HG02763 (cell line): ENCODE data around the gene ABCA7.
"Not testable (repeated sequence)": the region's sequence is repeated elsewhere in the genome, so short reads cannot be mapped to it uniquely, and the experiment has no call there.

Experiments
- ATAC-seq: cut with Tn5 transposase; IDR thresholded peaks from one replicate; pipeline ENCODE4 v1.9.1; 2021; ENCODE audit warnings: mild to moderate bottlenecking, moderate library complexity; ENCODE audit not compliant: unreplicated experiment

Gene ABCA7

DNA sequence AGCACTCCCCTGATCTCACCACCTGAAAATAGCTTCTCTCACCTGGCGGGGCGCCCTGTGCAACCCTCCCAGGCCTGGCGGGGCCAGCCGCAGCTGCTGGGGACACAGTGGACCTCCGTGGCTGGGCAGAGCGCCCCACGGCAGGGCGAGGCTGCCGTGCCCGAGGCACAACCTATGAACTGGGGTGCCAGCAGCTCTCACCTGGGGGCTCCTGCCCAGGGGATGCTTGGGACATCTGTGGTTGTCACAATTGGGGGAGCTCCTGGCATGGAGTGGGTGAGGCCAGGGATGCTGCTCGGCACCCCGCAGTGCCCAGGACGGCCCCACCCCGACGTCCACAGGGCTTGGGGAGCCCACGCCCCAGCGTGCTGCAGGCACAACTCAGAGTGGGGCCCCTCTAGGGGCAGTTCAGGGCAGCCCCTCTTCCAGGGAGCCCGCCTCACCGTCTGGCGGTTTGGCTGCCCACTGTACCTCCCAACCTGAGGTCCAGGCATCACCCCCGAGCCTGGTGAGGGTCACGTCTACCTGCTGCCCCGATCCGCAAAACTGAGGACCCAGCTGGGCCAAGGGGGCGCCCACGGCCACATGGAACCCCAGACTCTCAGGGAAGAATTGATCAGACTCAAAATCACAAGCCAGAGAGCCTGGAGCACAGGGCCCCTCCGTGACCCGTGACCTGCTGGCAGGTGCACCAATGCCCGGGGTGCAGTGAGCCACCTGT, 24.7 kb upstream of the ABCA7 start:
- ATAC-seq = no peak

DNA sequence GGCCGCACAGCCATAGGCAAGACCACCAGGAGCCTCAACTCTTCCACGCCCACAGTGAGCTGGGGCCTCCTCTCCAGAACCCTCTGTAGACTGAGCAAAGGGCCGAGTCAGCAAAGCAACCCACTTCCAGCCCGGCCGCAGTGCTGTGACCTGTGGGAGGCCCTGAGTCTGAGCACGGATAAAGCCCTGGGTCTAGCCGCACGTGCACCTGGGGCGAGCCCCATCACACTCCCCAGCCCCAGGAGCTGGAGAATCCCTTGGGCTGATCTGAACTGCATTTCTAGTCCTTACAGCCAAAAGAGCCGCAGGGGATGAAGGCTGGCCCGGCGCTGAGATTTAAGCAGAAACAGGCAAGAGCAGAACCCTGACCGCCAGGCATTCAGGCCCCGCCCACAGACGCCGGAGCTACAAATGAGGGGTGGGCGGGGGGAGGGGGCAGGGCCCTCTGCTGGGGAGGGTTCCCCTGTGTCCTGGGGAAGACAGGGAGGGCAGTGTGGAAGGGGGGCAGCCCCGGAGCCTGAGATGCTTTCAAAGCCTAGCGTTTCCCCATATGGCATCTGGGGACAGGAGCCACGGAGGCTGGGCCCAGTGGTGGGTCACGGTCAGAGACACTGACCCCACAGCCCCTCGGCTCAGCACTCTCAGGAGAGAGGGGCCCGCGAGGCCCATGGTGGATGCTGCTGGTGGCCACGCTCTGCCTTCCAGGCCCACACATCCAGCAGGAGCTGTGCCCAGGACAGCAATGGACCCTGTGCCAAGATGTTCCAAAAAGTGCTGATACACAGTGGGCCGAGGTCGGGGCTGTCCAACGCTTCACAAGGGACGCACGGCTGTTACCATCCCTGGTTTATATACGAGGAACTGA, 23.9 kb upstream of the ABCA7 start:
- no peak for ATAC-seq

DNA sequence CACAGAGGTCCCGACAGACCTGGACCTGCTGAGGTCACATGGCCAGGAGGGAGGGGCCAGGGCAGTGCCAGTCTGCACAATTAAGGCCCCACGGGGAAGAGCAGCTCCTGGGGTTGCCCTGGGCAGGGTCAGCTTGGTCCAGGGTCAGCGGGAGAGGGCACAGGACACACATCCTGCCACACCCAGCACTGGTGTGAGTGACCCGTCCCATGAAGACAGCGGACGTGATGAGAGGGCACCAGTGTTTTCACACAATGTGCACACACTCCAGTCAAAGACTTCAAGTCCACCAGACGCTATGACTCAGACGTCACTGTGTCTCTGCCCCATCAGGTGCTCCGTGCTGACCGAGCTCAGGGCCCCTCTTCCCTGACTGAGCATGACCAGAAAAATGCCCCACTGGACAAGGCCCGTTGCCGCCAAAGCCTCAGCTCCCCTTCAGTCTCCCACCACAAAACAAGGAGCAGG, 23.2 kb upstream of the ABCA7 start:
- ATAC-seq = no peak

DNA sequence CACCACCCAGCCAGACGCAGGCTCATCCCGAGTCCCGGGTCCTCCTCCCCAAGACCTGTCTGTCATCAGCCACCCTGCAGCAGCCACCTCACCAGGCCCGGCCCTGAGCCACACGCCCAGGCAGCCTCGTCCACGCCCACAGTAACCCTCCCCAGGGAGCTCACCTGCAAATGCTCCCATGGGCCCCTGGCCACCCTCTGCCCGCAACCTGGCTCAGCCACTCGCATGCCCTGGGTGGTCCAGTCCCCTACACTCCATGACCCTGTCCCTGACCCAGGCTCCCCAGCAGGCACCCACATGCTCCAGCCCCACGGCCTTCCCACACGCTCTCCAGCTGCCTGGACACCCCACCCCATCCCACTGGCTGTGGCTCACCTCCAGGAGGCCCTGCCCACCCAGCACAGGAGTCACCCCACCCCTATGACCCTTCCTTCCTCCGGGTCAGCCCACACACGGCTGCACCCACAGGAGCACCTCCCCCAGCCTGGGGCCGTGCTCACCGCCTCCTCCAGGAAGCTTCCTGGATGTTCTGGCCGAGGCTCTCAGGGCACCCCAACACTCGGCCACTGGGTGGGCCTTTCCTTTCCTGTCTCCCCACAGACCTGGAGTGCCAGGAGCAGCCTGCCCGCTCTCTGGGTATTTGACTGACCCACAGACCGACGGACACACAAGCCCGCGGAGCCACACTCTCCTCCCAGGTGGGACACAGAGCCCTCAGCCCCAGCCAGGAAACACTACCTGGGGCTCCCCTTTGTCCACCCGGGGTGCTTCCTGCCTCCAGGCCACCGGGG, 22.6 kb upstream of the ABCA7 start:
- no peak for ATAC-seq

DNA sequence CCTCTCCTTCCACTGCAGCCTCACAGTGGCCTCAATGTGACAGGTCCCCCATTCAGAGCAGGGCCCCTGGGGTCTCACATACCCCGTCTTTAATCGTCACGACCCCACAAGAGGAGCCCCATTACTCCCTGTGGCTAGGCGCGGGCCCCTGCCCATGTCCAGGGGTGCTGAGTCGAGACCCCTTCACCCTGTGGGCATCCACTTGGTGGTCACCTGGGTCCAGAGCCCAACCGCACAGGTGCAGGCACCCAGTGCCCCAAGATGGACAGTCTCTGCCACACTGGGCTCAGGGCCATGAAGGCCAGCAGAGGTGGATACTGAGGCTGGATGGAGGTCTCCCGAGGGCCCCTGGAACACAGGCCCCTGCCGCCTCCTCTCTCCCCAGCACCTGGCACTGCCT, 22.0 kb upstream of the ABCA7 start:
- ATAC-seq = no peak

DNA sequence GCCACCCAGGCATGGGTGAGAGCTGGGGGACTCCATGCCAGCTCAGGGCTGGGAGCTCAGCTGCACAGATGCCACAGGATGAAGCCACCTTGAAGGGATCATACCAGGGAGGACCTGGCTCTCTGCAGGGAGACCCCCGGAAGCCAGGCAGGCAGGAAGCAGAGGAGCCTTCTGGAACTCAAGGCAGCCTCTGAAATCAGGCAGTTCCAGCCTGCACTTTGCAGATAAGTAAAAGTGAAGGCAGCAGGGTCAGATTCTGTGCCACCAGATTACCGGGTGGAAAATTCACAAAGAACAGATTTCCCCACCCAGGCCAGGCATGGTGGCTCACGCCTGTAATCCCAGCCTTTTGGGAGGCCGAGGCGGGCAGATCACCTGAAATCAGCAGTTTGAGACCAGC, 21.5 kb upstream of the ABCA7 start:
- no peak for ATAC-seq

DNA sequence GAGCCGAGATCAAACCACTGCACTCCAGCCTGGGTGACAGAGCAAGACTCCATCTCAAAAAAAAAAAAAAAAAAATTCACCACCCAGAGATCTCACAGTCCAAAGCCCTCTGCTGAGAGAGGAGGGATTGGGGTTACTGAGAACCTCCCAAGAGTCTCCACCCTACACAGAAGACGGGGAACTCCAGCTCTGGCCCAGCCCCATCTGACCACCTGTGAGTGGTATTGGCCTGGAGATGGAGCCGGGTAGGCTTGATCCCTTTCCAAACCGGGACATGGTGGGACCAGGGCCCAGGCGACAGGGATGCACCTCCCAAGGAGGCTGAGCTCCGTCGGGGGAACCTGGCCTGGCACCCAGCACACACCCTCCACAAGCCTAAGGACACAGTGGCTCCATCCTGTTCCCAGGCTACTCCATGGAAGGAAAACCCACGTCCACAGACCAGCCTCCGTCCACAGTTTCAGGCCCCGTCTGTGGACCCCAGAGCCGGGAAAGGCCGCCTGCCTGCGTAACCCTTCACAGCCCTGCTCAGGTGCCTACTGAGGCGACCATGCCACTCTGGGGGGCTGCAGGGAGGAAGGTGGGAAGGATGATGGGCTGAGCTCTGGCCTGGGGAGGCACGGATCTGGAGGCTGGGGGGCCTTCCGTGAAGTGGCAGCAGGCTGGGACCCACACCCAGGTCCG, 20.8 kb upstream of the ABCA7 start:
- ATAC-seq = no peak

DNA sequence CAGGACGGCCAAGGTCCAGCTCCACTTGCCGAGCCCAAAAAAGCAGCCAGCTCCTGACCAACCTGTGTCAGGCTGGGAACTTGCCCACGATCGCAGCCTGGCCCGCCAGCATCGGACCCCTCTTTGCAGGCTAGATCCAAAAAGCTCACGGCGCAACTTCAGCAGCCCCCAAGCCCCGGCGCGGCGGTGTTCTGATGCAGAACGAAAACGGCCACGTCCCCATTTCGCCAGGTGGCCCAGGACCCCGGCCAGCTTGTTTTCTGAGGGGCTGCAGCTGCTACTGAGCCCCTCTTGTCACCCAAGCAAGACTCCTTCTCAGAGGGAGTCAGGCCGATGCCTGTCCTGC, 20.3 kb upstream of the ABCA7 start:
- no peak for ATAC-seq

GRCh38 chr19:1019980-1020867, 19.7 kb upstream of the ABCA7 start:
- ATAC-seq = no peak

- peak; percentile 81 for ATAC-seq
Measured at GRCh38 chr19:1020868-1021425, 19.0 kb upstream of the ABCA7 start, which contains the start of gene TMEM259. Gene TMEM259 (minus strand): TSS chr19:1021123. CDS start chr19:1020996, 127 bp downstream.

GRCh38 chr19:1023883-1024188, 16.1 kb upstream of the ABCA7 start:
- ATAC-seq = not testable (repeated sequence)

- not testable (repeated sequence) for ATAC-seq
Measured at GRCh38 chr19:1025080-1025479, 14.8 kb upstream of the ABCA7 start.

GRCh38 chr19:1025960-1026782, 13.7 kb upstream of the ABCA7 start, which contains the start of gene CNN2:
Gene CNN2 (plus strand): TSS chr19:1026608. CDS start chr19:1026662, 54 bp downstream.
- ATAC-seq = peak; percentile 56

DNA sequence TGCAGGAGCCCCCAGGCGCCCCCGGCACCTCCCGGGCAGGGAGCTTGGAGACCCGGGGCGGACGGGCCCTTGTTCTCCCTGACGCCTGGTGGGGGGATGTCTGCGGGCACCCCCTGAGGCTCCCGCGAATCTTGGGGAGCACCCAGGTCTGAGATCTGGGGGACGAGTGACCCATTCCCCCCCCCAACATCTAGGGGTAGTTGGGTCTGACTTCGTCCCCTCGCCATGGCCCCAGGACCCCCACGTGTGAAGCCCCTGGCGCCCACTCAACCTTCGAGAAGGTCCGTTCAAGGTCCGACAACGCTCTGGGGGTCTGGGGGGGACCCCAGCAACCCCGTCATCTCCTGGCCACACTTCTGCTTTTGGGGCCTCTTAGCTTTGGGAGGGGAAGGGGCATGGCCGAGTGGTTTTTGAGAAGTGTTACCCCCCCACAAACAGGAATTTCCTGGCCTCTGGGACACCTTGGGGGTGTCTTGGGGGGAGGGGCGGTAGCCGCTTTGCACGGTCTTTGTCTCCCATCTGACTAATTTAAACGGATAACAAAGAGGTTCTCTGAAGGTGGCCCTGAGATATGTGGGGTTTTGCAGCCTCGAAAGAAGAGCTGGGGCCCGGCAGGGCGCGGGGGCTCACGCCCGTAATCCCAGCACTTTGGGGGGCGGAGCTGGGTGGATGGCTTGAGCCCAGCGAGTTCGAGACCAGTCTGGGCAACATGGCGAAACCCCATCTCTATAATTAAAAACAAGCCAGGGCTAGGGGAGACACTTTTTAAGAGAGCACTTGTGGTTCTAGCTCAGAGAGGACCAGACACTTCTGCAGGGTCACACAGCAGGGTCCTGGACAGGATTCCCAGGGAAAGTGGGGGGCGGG, 12.9 kb upstream of the ABCA7 start:
- no peak for ATAC-seq

GRCh38 chr19:1027650-1028061, 12.3 kb upstream of the ABCA7 start:
- no peak for ATAC-seq

DNA sequence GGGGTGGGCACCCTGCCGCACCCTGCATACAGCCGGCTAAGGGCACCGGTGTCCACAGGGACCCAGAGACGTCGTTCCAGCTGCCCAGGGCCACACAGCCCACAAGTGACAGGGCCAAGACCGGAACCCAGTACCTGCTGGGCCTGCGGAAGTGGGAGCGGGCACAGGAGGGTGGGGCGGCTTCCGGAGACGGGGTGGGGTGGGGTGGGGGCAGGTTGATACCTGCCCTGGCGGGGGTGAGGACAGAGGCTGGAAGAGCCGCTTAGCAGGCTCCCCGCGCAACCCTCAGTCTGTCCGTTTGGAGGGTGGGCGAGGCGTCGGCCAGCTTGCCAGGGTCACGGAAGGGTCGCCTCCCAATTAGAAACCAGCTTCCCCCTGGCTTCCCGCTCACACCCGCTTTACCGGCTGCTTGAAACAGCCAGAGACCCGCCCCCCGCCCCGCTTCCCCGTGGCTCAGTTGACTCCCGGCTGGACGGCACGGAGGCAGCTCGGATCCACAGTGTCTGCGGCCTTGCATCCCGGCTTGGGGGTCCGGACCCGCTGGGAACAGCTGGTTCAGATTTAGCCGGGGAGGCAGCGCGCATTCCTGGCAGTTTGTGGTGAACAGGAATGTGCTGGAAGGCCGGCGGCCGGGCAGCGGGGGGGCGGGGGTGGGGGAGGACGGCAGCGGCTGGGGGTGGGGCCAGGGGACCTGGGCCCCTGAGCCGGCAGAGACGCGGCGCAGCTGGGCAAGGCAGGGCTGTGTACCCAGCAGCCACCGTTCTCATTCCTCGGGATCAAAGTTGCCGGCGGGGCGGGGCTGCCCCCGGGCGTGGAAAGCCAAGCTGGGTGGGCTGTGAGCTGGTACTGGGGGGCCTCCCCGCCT, 11.6 kb upstream of the ABCA7 start:
- no peak for ATAC-seq
